GM23338 (cell line): ENCODE measurements around the gene ABL2. TPM values are rescaled to one million over a fixed set of nuclear protein-coding genes. Genes with fewer than 3 reads are reported as not detected.

ENCODE experiments used
- ATAC-seq: fragments of 200-7000 bp; cut with Tn5 transposase; 3 replicates; pipeline ENCODE4 v1.9.1; 2020
- DNase-seq: peaks from one replicate; pipeline ENCODE4 v3.0.0-alpha.2; 2015; ENCODE audit warnings: low spot score
- H2AFZ ChIP-seq: fragments of 200-600 bp; sonication (generic); 2 replicates; pipeline ENCODE4 v1.8.0; 2016; ENCODE audit warnings: antibody characterized with exemption, mild to moderate bottlenecking, moderate library complexity
- H3F3A ChIP-seq: fragments of 200-600 bp; sonication (generic); replicated peaks from 2 replicates; pipeline ENCODE4 v1.8.0; 2017; ENCODE audit warnings: antibody characterized with exemption, mixed run types, low read depth
- H3K27ac ChIP-seq: fragments of 200-600 bp; sonication (generic); 2 replicates; pipeline ENCODE4 v1.6.1; 2016; ENCODE audit warnings: low read depth
- H3K27me3 ChIP-seq: fragments of 200-600 bp; sonication (generic); 2 replicates; pipeline ENCODE4 v1.8.0; 2016; ENCODE audit warnings: mild to moderate bottlenecking, mixed run types, moderate library complexity; ENCODE audit not compliant: insufficient read depth
- H3K36me3 ChIP-seq: fragments of 200-600 bp; sonication (generic); 2 replicates; pipeline ENCODE4 v1.8.0; 2016; ENCODE audit warnings: mild to moderate bottlenecking; ENCODE audit not compliant: insufficient read depth
- H3K4me1 ChIP-seq: fragments of 200-600 bp; sonication (generic); 2 replicates; pipeline ENCODE4 v1.8.0; 2016; ENCODE audit warnings: mild to moderate bottlenecking, moderate library complexity; ENCODE audit not compliant: insufficient read depth
- H3K4me2 ChIP-seq: fragments of 200-600 bp; sonication (generic); 2 replicates; pipeline ENCODE4 v1.7.1; 2017; ENCODE audit warnings: mixed run types
- H3K4me3 ChIP-seq: fragments of 200-600 bp; sonication (generic); 2 replicates; pipeline ENCODE4 v1.6.1; 2016; ENCODE audit warnings: mixed run types
- H3K79me2 ChIP-seq: fragments of 200-600 bp; sonication (generic); replicated peaks from 2 replicates; pipeline ENCODE4 v1.8.0; 2017; ENCODE audit warnings: mild to moderate bottlenecking; ENCODE audit not compliant: insufficient read depth
- H3K9me2 ChIP-seq: fragments of 200-600 bp; sonication (generic); 2 replicates; pipeline ENCODE4 v1.8.0; 2017; ENCODE audit not compliant: insufficient read depth
- H4K20me1 ChIP-seq: fragments of 200-600 bp; sonication (generic); replicated peaks from 2 replicates; pipeline ENCODE4 v1.8.0; 2017; ENCODE audit warnings: mild to moderate bottlenecking; ENCODE audit not compliant: insufficient read depth
- H3K27ac Mint-ChIP-seq: 2 replicates; pipeline ENCODE4 v1.8.0; 2020; ENCODE audit warnings: inconsistent platforms, mild to moderate bottlenecking, moderate library complexity, mixed read lengths
- H3K27me3 Mint-ChIP-seq: 3 replicates; pipeline ENCODE4 v1.8.0; 2022; ENCODE audit warnings: low read depth, mild to moderate bottlenecking, moderate library complexity, mixed read lengths, inconsistent platforms; ENCODE audit not compliant: insufficient read depth, poor library complexity
- H3K36me3 Mint-ChIP-seq: 3 replicates; pipeline ENCODE4 v1.8.0; 2021; ENCODE audit warnings: low read depth, mild to moderate bottlenecking, inconsistent platforms, moderate library complexity, mixed read lengths
- H3K4me1 Mint-ChIP-seq: 3 replicates; pipeline ENCODE4 v1.8.0; 2020; ENCODE audit warnings: mild to moderate bottlenecking, inconsistent platforms, mixed read lengths
- H3K4me3 Mint-ChIP-seq: 3 replicates; pipeline ENCODE4 v1.8.0; 2021; ENCODE audit warnings: moderate library complexity, mild to moderate bottlenecking, inconsistent platforms, mixed read lengths
- H3K9me3 Mint-ChIP-seq: 3 replicates; pipeline ENCODE4 v1.8.0; 2020; ENCODE audit warnings: moderate library complexity, mild to moderate bottlenecking, inconsistent platforms, mixed read lengths
- CREB1 ChIP-seq: fragments of 250-450 bp; sonication (Bioruptor Pico); IDR thresholded peaks from 2 replicates; pipeline ENCODE4 v1.5.0; 2020; ENCODE audit warnings: low read depth, mild to moderate bottlenecking, moderate library complexity
- EZH2 ChIP-seq: fragments of 200-600 bp; sonication (generic); IDR thresholded peaks from one replicate; pipeline ENCODE4 v1.8.0; 2017; ENCODE audit warnings: antibody characterized with exemption, mild to moderate bottlenecking, low read depth; ENCODE audit not compliant: unreplicated experiment
- EZH2phosphoT487 ChIP-seq: fragments of 200-600 bp; sonication (generic); IDR thresholded peaks from one replicate; pipeline ENCODE4 v1.8.1; 2018; ENCODE audit warnings: antibody characterized with exemption; ENCODE audit not compliant: unreplicated experiment
- JUNB ChIP-seq: IDR thresholded peaks from one replicate; pipeline ENCODE4 v1.6.1; 2016; ENCODE audit warnings: antibody characterized with exemption; ENCODE audit not compliant: unreplicated experiment
- NANOG ChIP-seq: IDR thresholded peaks from 2 replicates; pipeline ENCODE4 v1.6.1; 2016; ENCODE audit warnings: antibody characterized with exemption, borderline replicate concordance
- POLR2AphosphoS5 ChIP-seq: IDR thresholded peaks from 2 replicates; pipeline ENCODE4 v1.6.1; 2016; ENCODE audit warnings: antibody characterized with exemption, low read depth
- STAT1 ChIP-seq: IDR thresholded peaks from one replicate; pipeline ENCODE4 v1.6.1; 2016; ENCODE audit warnings: antibody characterized with exemption; ENCODE audit not compliant: unreplicated experiment
- ZNF114 ChIP-seq: fragments of 250-450 bp; sonication (Bioruptor Pico); IDR thresholded peaks from 2 replicates; pipeline ENCODE4 v1.5.0; 2020; ENCODE audit warnings: mild to moderate bottlenecking, moderate library complexity
- ZNF331 ChIP-seq: fragments of 250-450 bp; sonication (Bioruptor Pico); IDR thresholded peaks from 2 replicates; pipeline ENCODE4 v1.5.0; 2020; ENCODE audit warnings: low read depth, mild to moderate bottlenecking, moderate library complexity
- polyA plus RNA-seq: library from polyadenylated mRNA; unstranded; fragments of >200 nt; fragmentation: Nextera tagmentation; extraction: Ambion mirVana; gene quantifications from 2 replicates; pipeline ENCODE4 v1.2.1, GENCODE V29; 2016
- total RNA-seq: library from RNA; depleted of rRNA; stranded (reverse); fragments of >200 nt; shearing (Covaris generic); gene quantifications from 2 replicates; pipeline ENCODE4 v1.2.3, GENCODE V29; 2014
- TF ChIP-seq, protein P1 (sequence below): fragments of 250-450 bp; sonication (Bioruptor Pico); IDR thresholded peaks from 2 replicates; pipeline ENCODE4 v1.5.0; 2020; ENCODE audit warnings: mild to moderate bottlenecking, moderate library complexity
- TF ChIP-seq, protein P2 (sequence below), 2 experiments: fragments of 200-600 bp in 1 of 2; sonication (generic) in 1 of 2; conservative IDR thresholded peaks; 2 replicates each; pipeline versions ENCODE4 v1.5.1 to v1.6.1; 2016 to 2017; ENCODE audit warnings: antibody characterized with exemption in 2 of 2, low read depth in 2 of 2, mild to moderate bottlenecking in 2 of 2, moderate library complexity in 1 of 2
- TF ChIP-seq, protein P3 (sequence below): IDR thresholded peaks from one replicate; pipeline ENCODE4 v1.6.1; 2018; ENCODE audit warnings: antibody characterized with exemption; ENCODE audit not compliant: unreplicated experiment
- TF ChIP-seq, protein P4 (sequence below): IDR thresholded peaks from 2 replicates; pipeline ENCODE4 v1.6.1; 2016; ENCODE audit warnings: antibody characterized with exemption

ABL2 gene
- total and polyA plus RNA-seq, 2 experiments from 2014 or later: 5.8 to 22.7 TPM

DNA sequence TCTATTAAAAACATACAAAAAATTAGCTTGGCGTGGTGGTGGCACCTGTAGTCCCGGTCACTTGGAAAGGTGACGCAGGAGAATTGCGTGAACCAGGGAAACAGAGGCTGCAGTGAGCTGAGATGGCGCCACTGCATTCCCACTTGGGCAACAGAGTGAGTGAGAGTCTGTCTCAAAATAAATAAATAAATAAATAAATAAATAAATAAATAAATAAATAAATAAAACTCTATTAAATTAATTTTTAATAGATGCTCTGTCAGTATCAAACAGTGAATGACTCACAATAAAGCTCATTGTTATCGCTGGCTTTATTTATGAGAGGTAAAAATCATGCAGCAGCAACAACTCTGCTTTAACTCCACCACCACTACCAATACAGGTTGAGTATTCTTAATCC, 72.8 kb downstream of the ABL2 start:
- Histone ChIP-seq H4K20me1 (peaks cover 2% of the 10 kb centered on the region; the same call in 1 of the 2 replicates), H3K27me3 (no peaks in the 10 kb centered on the region), H2AFZ (no peak overlapping the region), H3K4me2 (no peak overlapping the region), H3K36me3 (no peaks in the 10 kb centered on the region), H3K4me1 (no peaks in the 10 kb centered on the region), H3F3A (no peaks in the 10 kb centered on the region), H3K9me2 (no peaks in the 10 kb centered on the region), H3K27ac (no peak overlapping the region), H3K79me2 (peaks cover 68% of the 10 kb centered on the region), H3K4me3 (no peak overlapping the region)
- Mint-ChIP-seq H3K9me3 (no peaks in the 10 kb centered on the region), H3K36me3 (no peaks in the 10 kb centered on the region), H3K4me3 (no peak overlapping the region), H3K27ac (no peak overlapping the region), H3K4me1 (no peaks in the 10 kb centered on the region; the same call in 2 of the 3 replicates), H3K27me3 (no peaks in the 10 kb centered on the region)
- ATAC-seq (no peak), DNase-seq (no peak)
- TF ChIP-seq ZNF331 (CRISPR knock-in tag) (no peak), STAT1 (no peak), NANOG (no peak), EZH2phosphoT487 (no peak), JUNB (no peak), CREB1 (no peak), EZH2 (no peak), POLR2AphosphoS5 (no peak), ZNF114 (CRISPR knock-in tag) (no peak)
- TF ChIP-seq, protein P1, sequence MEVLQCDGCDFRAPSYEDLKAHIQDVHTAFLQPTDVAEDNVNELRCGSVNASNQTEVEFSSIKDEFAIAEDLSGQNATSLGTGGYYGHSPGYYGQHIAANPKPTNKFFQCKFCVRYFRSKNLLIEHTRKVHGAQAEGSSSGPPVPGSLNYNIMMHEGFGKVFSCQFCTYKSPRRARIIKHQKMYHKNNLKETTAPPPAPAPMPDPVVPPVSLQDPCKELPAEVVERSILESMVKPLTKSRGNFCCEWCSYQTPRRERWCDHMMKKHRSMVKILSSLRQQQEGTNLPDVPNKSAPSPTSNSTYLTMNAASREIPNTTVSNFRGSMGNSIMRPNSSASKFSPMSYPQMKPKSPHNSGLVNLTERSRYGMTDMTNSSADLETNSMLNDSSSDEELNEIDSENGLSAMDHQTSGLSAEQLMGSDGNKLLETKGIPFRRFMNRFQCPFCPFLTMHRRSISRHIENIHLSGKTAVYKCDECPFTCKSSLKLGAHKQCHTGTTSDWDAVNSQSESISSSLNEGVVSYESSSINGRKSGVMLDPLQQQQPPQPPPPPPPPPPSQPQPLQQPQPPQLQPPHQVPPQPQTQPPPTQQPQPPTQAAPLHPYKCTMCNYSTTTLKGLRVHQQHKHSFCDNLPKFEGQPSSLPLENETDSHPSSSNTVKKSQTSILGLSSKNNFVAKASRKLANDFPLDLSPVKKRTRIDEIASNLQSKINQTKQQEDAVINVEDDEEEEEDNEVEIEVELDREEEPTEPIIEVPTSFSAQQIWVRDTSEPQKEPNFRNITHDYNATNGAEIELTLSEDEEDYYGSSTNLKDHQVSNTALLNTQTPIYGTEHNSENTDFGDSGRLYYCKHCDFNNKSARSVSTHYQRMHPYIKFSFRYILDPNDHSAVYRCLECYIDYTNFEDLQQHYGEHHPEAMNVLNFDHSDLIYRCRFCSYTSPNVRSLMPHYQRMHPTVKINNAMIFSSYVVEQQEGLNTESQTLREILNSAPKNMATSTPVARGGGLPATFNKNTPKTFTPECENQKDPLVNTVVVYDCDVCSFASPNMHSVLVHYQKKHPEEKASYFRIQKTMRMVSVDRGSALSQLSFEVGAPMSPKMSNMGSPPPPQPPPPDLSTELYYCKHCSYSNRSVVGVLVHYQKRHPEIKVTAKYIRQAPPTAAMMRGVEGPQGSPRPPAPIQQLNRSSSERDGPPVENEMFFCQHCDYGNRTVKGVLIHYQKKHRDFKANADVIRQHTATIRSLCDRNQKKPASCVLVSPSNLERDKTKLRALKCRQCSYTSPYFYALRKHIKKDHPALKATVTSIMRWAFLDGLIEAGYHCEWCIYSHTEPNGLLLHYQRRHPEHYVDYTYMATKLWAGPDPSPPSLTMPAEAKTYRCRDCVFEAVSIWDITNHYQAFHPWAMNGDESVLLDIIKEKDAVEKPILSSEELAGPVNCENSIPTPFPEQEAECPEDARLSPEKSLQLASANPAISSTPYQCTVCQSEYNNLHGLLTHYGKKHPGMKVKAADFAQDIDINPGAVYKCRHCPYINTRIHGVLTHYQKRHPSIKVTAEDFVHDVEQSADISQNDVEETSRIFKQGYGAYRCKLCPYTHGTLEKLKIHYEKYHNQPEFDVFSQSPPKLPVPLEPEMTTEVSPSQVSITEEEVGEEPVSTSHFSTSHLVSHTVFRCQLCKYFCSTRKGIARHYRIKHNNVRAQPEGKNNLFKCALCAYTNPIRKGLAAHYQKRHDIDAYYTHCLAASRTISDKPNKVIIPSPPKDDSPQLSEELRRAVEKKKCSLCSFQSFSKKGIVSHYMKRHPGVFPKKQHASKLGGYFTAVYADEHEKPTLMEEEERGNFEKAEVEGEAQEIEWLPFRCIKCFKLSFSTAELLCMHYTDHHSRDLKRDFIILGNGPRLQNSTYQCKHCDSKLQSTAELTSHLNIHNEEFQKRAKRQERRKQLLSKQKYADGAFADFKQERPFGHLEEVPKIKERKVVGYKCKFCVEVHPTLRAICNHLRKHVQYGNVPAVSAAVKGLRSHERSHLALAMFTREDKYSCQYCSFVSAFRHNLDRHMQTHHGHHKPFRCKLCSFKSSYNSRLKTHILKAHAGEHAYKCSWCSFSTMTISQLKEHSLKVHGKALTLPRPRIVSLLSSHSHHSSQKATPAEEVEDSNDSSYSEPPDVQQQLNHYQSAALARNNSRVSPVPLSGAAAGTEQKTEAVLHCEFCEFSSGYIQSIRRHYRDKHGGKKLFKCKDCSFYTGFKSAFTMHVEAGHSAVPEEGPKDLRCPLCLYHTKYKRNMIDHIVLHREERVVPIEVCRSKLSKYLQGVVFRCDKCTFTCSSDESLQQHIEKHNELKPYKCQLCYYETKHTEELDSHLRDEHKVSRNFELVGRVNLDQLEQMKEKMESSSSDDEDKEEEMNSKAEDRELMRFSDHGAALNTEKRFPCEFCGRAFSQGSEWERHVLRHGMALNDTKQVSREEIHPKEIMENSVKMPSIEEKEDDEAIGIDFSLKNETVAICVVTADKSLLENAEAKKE: no peak
- TF ChIP-seq, protein P2, sequence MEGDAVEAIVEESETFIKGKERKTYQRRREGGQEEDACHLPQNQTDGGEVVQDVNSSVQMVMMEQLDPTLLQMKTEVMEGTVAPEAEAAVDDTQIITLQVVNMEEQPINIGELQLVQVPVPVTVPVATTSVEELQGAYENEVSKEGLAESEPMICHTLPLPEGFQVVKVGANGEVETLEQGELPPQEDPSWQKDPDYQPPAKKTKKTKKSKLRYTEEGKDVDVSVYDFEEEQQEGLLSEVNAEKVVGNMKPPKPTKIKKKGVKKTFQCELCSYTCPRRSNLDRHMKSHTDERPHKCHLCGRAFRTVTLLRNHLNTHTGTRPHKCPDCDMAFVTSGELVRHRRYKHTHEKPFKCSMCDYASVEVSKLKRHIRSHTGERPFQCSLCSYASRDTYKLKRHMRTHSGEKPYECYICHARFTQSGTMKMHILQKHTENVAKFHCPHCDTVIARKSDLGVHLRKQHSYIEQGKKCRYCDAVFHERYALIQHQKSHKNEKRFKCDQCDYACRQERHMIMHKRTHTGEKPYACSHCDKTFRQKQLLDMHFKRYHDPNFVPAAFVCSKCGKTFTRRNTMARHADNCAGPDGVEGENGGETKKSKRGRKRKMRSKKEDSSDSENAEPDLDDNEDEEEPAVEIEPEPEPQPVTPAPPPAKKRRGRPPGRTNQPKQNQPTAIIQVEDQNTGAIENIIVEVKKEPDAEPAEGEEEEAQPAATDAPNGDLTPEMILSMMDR (conservative IDR thresholded peaks at IDR 0.05; ENCODE audit: low read depth in 2 of 2): no peak
- TF ChIP-seq, protein P3, sequence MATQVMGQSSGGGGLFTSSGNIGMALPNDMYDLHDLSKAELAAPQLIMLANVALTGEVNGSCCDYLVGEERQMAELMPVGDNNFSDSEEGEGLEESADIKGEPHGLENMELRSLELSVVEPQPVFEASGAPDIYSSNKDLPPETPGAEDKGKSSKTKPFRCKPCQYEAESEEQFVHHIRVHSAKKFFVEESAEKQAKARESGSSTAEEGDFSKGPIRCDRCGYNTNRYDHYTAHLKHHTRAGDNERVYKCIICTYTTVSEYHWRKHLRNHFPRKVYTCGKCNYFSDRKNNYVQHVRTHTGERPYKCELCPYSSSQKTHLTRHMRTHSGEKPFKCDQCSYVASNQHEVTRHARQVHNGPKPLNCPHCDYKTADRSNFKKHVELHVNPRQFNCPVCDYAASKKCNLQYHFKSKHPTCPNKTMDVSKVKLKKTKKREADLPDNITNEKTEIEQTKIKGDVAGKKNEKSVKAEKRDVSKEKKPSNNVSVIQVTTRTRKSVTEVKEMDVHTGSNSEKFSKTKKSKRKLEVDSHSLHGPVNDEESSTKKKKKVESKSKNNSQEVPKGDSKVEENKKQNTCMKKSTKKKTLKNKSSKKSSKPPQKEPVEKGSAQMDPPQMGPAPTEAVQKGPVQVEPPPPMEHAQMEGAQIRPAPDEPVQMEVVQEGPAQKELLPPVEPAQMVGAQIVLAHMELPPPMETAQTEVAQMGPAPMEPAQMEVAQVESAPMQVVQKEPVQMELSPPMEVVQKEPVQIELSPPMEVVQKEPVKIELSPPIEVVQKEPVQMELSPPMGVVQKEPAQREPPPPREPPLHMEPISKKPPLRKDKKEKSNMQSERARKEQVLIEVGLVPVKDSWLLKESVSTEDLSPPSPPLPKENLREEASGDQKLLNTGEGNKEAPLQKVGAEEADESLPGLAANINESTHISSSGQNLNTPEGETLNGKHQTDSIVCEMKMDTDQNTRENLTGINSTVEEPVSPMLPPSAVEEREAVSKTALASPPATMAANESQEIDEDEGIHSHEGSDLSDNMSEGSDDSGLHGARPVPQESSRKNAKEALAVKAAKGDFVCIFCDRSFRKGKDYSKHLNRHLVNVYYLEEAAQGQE: no peak
- TF ChIP-seq, protein P4, sequence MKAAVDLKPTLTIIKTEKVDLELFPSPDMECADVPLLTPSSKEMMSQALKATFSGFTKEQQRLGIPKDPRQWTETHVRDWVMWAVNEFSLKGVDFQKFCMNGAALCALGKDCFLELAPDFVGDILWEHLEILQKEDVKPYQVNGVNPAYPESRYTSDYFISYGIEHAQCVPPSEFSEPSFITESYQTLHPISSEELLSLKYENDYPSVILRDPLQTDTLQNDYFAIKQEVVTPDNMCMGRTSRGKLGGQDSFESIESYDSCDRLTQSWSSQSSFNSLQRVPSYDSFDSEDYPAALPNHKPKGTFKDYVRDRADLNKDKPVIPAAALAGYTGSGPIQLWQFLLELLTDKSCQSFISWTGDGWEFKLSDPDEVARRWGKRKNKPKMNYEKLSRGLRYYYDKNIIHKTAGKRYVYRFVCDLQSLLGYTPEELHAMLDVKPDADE: no peak
